ENCODE results near the gene FNDC10.
"Not testable (repeated sequence)": the region's sequence is repeated elsewhere in the genome, so short reads cannot be mapped to it uniquely, and the experiment has no call there.

Gene FNDC10

DNA sequence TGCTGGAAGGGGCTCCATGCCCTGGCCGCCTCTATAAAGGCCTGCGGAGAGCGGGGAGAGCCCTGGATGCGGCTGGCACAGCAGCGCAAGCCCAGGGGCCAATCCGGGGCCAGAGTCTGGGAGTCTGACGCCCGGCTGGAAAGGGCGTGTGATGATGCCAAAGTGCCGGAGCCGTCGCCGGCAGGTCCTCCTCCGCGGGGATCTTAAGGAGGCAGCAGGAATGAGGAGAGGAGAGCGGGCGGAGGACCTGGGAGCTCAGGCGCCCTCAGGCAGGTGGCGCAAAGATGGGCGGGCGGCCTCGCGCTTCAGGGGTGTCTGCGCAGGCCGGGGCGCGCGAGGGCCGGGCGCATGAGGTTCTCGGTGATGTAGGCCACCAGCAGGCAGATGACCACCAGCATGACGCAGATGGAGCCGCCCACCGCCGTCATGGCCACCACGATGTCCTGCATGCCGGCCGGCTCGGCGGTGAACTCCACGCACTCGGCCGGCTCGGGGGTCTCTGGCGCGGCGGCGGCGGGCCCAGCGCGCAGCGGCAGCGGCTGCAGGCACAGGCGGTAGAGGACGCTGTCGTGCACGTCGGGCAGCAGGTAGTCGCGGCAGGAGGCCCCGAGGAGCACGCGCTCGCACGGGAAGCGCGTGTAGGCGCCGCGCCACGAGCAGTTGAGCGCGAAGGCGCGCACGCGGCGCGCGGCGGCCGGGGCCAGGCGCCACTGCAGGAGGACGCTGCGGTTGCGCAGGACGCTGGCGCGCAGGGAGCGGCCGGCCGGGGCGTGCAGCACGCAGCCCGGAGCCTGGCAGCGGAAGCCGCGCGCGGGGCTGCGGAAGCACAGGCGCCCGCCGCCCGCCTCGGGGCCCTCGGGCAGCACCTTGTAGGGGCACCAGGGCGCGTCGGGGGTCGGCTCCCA, 653 bp downstream of the FNDC10 start:
- DNase-seq (ENCODE audit: low spot score) = peak; percentile 35

DNA sequence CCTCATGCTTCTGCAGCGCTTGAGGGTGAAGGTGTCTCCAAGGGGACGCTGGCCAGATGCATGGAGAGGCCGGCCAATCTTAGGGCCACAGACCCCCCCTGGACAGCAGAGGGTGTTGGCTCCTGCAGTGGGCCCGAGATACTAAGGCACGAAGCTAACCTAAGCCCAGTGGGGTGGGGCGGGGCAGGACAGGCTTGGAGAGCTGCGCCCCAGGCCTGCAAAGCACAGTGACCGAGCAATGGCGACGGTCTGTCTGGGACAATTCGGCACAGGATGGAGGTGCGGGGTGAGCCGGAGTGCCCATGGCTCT, 1.3 kb downstream of the FNDC10 start:
- DNase-seq (ENCODE audit: low spot score) = no peak

DNA sequence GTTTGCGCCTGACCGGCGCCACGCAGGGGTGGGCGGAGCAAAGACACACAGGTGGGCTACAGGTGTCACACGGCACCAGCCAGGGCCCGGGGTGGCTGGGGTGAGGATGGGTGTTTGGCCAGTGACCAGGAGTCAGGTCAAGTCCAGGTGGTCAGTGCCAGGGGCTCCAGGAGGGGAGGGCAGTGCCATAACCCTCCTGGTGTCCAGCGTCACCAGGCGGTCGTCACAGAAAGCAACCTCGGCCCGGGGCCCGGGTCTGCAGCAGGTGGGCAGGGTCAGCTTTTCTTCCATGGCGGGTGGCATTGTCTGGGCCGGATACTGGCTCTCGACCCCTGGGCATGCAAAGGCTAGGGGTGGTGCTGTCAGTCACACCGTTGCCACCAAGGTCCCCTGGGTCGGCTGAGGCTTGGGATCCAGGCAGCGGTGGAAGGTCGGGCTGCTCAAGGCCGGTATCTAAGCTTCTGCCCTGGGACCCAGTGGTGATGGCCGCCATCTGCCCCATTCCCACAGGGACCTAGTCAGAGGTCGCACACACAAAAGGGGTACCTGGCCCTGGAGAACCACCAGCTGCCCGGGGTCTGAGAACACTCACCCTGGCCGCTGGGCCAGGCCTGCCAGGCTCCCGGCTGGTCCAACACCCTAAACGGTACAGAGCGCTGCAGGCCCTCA, 1.8 kb downstream of the FNDC10 start:
- DNase-seq (ENCODE audit: low spot score) = no peak

GRCh38 chr1:1597275-1597930, 2.5 kb downstream of the FNDC10 start:
- DNase-seq (ENCODE audit: low spot score) = peak; percentile 35

DNA sequence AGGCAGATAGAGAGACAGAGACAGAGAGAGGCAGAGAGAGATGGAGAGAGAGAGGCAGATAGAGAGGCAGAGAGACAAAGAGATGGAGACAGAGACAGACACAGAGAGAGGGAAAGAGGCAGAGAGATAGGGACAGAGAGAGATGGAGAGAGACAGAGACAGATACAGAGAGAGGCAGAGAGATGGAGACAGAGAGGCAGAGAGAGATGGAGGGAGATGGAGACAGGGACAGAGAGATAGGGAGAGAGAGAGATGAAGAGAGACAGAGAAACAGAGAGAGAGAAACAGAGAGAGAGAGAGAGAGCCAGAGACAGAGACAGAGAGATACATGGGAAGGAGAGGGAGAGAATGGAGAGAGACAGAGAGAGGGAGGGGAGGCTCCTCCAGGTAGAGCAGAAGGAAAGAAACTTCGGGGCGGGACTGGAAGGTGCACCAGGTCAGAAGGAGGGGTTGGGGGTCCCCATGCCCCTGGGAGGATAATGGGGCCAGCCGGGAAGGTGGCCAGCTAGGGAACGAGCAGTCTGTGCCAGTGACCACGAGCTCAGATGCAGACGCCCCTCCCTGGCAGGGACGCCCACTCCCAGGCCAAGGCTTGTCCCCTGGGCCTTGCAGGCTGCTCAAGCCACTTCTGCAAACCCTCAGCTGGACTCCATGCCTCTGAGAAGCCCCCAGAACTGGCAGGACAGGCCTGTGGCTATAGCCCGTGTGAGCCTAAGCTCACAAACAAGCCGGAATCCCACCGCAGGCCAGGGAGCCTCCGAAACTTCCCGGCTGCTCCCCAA, 3.3 kb downstream of the FNDC10 start:
- DNase-seq (ENCODE audit: low spot score) = no peak

- not testable (repeated sequence) for DNase-seq (ENCODE audit: low spot score)
These were observed 4.6 kb downstream of the FNDC10 start for GRCh38 chr1:1595341-1595740.

DNA sequence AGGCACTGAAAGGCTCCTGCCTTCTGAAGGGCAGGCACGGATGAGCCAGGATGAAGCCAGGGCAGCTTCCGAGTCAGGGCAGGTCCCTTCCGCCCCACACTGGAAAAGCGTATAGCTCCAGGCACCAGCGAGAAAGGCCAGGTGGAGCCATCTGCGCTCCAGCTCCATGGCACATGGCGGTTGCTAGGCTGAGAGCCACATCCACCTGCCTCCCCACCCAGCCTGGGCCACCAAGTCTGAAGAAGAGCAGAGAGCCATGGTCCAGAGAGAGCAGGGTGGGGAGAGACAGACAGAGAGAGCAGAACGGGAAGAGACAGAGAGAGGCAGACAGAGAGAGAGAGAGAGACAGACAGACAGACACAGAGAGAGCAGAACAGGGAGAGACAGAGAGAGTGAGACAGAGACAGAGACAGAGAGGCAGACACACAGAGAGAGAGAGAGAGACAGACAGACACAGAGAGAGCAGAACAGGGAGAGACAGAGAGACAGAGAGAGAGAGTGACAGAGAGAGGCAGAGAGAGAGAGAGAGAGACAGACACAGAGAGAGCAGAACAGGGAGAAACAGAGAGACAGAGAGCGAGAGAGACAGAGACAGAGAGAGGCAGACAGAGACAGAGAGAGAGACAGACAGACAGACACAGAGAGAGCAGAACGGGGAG, 5.2 kb downstream of the FNDC10 start:
- no peak for DNase-seq (ENCODE audit: low spot score)

DNA sequence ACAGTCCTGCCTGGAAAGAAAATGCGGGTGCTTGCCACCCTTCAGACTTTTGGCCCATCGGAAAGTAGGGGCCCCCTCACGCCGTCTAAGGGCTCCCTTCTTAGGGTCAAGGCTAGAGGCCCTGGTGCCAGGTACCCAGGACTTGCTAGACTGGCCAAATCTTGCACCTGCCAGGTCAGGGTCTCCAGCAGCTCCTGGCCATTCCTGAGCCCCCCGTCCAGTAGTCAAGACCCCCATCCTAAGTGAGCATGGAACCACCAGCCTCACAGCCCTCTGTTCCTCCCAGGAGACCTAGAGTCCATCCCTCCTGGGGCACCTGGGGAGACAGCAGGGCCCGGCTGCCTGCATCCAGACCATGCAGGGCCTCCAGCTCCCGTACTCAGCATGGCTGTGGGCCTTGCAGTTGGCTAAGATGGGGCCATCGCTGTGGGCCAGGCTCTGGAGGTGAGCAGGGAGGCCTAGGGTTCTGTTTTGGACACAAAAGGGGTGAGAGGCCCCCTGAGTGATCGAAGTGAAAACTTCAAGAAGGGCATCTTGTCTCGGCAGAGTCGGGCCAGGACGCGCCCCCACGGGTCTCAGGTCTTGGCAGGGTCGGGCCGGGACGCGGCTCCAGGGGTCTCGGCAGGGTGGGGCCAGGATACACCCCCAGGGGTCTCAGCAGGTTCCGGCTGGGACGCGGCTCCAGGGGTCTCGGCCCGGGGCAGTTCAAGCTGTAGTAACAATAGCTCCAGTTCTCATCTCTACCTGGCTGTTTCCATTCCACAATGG, 5.9 kb downstream of the FNDC10 start:
- DNase-seq (ENCODE audit: low spot score) = no peak

DNA sequence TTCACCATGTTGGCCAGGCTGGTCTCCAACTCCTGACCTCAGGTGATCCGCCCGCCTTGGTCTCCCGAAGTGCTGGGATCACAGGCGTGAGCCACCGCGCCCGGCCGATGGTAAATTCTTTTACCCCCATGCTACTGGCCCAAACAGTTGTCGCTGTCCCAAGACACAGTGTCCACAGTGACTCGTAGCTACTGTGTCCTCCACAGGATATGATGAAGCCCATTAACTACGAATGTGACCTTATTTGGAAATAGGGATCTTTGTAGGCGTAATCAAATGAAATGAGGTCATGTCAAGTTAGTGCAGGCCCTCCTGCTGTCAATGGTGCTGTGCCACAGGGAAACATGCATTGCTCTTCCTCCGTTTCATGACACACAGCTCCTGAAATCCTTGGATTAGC, 8.5 kb downstream of the FNDC10 start:
- DNase-seq (ENCODE audit: low spot score) = peak; percentile 78

DNA sequence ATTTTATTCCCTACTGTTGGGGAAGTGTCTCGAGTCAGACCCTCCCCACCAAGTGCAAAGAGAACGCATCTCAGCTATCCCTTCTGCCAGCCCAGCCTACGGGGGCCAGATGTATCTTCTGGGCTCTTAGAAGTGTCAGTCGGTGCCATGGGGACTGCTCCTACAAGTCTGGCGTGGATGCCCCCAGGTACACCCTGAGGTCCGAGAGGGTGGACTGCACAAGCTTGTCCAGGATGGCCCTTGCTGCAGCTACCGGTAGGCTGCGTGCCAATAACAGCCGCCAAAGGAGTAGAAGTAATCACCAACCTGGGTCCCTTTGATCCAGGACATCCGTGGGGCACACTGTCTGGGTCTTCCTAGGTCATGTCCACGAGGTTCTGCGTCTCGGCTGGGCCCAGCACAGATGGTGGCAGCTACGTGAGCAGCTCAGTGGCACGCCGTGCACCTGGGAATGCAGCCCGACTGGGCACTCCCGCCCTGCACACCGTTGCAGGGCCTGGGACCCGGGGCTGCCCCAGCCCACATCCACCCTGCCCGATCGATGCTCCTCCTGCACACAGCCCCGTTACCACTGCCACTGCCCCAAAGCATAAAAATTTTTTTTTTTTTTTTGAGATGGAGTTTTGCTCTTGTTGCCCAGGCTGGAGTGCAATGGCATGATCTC, 16.5 kb downstream of the FNDC10 start:
- DNase-seq (ENCODE audit: low spot score) = no peak

- no peak for DNase-seq (ENCODE audit: low spot score)
These were observed 17.2 kb downstream of the FNDC10 start for GRCh38 chr1:1582585-1583346.

GRCh38 chr1:1578371-1578940, 21.5 kb downstream of the FNDC10 start:
- no peak for DNase-seq (ENCODE audit: low spot score)

DNA sequence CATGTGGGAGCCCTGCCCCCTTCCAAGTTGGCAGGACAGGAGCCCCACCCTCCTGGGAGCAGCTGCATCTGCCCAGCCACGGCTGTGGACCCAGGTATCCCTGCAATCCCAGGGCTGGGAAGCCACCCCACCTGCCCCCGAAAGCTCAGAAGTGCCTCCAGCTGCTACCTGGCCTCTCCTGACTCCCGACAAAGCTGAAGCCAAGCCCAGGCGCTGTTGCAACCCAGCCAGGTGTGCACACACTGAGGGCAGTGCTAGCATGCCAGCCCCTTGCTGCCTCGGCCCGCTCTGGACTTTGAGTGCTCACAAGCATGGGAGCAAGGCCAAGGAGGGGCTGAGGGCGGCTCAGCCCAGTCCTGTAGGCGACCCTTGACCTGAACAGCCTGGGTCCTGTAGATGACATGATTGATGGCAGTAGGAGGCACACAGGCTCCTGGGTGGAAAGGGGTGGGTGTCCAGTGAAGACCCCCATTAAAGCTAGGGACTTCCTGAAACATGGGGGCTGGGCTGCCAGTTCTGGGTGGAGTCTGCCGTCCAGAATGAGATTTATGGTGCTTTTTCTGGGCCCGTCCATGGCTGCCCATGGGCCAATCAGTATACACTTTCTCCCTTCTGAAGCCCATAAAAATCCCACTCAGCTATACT, 22.4 kb downstream of the FNDC10 start:
- DNase-seq (ENCODE audit: low spot score) = no peak

DNA sequence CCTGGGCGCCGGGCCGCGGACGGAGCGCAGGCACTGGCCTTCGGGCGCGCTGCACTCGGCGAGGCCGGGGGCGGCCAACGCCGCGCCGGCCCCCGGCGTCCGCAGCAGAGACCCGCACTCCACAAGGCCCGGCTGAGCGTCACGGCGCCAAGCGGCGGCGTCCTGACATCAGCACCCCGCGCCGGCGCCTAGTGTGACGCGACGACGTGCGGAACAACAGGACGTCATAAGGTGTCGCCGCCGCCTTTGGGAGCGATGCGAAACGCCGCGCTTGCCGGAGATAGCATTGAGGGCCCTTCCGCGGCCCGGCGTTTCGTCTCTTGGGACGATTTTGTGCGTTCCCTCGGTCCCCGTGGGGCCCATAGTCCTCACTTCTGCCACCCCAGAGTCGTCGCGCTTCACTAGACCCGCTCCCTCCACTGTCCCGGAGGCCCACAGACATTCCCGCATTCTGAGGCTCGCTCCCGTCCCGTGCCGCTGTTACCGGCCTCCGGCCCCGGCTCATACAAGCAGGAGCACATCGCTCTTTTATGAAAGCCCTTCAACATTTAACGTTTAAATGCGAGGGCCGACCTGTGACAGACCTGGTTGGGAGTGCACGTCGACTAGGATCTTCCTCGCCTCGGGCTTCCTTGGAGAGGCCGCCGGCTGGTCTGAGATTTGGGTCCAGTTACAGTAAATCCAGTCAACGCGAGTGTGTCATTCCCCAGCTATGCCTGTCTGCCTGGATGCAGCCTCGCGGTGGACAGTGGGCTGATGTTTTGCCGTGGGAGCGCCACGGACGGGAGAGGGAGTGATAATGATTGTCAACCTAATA, 25.0 kb downstream of the FNDC10 start, which contains the start of gene SSU72:
Gene SSU72 (minus strand): TSS at position 143 of the 817 bp plus-strand sequence. CDS start 306 bp downstream, outside the sequence.
- DNase-seq (ENCODE audit: low spot score) = peak; percentile 93

GRCh38 chr1:1573843-1574720, 25.9 kb downstream of the FNDC10 start:
- DNase-seq (ENCODE audit: low spot score) = peak; percentile 77

DNA sequence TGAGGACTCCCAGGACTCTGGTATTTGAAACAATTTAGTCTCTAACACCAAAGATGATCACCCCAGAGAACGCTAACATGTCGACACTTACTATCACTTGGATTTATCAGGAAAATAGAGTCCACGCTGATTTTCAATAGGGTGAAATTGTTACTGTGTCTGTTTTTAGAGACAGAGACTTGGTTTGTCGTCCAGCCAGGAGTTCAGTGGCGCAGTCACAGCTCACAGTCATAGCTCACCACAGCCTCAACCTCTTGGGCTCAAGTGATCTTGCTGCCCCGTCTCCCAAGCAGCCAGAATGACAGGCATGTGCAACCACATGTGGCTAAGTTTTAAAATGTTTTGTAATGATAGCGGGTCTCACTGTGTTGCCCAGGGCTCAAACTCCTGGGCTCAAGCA, 30.6 kb downstream of the FNDC10 start:
- no peak for DNase-seq (ENCODE audit: low spot score)

- DNase-seq (ENCODE audit: low spot score) = no peak
These were observed 32.0 kb downstream of the FNDC10 start for GRCh38 chr1:1567891-1568291.

Data from kidney tubule cell (primary cell).